HG03103 (cell line): ENCODE data around the gene EDNRA.

Experiments
- ATAC-seq: cut with Tn5 transposase; IDR thresholded peaks from one replicate; pipeline ENCODE4 v1.9.1; 2021; ENCODE audit warnings: low read depth; ENCODE audit not compliant: unreplicated experiment

Gene EDNRA

DNA sequence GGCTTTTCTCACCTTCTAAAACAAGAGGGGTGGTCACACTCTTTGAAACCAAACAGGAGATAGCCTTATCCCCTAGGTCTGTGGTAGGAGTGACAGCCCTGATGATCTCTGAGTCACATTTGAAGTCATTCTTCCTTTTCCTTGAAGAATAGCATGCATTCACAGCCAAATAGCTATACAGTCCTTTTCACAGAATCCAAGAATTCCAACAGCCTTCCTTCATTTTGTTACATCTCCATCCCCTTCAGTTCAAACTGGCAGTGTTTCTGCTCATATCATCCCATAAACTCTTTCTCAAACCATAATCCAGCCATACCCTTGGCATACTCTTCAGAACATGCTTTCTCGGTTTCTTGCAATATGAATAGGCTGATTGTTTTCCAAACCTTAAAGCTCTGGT is 103.0 kb downstream of the EDNRA start:
- no peak for ATAC-seq

DNA sequence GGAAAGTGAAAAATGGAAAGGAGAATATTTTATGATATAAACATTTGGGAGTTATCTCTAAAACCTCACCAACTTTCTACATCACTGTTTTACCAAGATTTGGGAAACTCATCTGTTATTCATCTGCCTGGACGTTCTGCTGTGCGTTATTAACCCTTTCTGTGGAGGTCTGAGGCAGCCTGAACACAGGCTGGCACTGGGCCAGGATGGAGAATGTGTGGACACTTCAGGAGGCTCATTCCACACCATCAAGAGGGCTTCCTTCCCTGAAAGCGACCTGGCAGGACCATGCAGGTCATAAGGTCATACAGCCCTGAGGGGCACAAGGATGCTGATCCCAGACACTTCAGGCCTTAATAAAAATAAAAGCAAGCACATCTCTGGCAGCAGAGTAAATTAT is 105.1 kb downstream of the EDNRA start:
- no peak for ATAC-seq

DNA sequence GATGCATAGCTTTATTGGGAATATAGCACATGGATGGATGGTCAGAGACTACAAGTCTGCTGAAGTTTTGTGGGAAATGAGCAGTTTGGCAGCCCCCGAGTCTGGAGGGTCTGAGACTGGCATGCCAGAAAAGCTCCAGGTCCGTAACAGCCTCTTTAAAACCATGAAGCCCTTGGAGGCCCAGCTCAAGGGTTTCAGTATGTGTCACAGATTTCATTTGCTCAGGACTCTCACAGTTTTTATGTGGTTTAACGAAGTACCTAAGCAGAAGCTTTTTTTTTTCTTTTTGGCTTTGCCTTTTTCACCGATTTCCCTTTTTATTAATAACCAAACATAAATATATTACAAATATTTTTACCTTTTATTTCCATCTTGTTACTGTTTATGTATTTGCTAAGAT is 105.7 kb downstream of the EDNRA start:
- ATAC-seq, result peak; percentile 84

DNA sequence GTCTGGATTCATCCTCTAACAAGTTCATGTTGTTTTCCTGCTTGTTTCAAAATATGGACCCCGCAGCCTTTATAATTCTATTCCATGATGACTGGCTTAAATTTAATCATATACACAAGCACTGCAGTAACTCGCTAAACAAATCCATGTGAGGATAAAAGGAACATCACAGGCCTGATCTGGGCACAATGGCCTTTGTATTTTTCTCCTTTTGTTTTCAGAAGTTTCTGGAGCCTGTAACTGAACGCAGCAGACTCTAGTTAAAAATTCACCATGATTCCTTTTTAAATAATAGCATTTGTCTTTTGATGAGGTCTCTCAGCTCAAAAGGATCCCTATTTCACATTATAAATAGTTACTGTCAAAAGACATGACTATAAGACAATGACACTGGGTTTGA is 106.1 kb downstream of the EDNRA start:
- no peak for ATAC-seq

DNA sequence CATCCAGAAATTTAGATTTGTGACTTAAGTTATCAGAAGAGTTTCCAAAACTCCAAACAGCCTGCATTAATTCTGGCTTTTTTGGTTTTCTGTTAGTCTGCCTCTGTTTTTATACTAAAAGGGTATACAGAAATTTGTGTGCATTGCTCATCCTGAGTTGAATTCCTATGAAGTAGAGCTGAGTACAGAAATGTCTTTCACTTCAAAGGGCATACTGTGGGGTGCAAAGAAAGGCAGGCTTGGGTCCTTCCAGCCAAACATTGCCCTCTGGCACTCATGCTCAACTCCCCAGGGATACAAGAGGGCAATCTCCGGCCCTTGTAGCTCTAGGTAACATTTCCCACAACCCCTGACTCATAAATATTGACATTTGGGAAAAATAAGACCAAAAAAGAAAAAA is 108.7 kb downstream of the EDNRA start:
- no peak for ATAC-seq

DNA sequence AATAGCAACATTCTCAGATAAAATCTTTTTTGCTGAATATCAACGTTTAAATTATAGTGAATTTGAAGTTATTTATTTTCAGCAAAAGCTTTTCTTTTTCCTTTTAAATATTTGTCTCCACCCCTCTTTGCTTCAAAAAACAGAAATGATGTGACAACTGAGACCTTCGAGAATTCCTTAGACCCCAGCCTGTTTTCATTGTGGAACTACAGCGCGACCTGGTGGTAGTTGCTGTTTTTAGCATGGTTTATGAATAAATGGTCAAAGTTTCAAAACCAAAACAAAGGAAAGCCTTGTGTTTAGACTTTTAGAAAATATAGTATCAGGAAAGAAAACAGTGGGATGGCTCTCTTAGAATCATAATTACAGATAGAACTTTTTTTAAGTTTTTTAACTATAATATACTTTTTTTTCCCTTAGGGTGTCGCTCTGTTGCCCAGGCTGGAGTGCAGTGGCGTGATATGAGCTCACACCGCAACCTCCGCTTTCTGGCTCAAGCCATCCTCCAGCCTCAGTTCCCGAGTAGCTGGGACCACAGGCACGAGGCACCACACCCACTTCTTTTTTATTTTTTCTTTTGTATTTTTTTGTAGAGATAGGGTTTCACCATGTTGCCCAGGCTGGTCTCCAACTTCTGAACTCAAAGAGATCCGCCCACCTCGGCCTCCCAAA is 109.5 kb downstream of the EDNRA start:
- no peak for ATAC-seq

DNA sequence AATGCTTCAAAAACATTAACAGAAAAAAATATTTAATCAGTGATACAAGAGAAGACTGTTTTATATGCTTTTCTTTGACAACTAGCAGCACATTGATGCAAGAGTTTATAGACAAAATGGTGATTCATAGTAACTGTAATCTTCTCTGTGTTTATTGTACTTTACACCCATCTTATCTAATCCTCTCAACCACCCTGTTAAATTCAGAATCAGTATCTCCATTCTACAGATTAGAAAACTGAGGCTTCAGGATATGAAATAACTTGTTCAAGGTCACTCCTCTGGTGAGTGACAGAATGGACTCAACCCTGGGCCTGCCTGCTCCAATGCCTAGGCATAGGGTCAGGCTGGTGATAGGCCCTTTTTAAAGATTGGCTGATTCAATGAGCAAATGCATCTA is 110.2 kb downstream of the EDNRA start:
- no peak for ATAC-seq

DNA sequence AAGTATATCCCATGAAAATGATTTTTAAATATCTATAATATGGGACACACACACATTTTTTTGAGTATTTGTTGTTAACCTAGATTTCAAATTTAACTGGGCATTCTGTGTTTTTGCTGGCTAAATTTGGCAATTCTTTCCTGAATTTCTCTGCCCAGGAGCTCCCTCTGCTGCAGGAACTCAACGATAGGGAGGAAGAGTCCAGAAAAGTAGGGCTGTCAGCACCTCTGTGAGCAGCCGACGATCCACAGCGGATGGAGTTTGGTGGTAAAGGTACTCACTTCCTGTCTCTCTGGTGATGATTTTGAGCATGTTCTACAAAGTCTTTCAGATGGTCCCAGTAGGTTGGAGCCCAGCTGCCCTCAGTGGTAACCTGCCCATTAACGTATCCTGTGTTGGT is 113.2 kb downstream of the EDNRA start:
- ATAC-seq, result no peak
